IPS DF 4.7 (cell line): ENCODE data around the gene TMEM201.

Source experiments
- DNase-seq: peaks from one replicate; pipeline ENCODE4 v3.0.0-alpha.2; 2013; ENCODE audit warnings: low spot score; ENCODE audit errors: extremely low read depth

TMEM201 gene

GRCh38 chr1:9576903-9577302 is 11.8 kb upstream of the TMEM201 start:
- no peak for DNase-seq

- DNase-seq = no peak
These were observed 11.3 kb upstream of the TMEM201 start for GRCh38 chr1:9577423-9577822.

GRCh38 chr1:9580942-9581341 is 7.8 kb upstream of the TMEM201 start:
- no peak for DNase-seq

- no peak for DNase-seq
These were observed 2.5 kb upstream of the TMEM201 start for GRCh38 chr1:9586147-9586766.

GRCh38 chr1:9589144-9589718 is 520 bp downstream of the TMEM201 start:
- DNase-seq = no peak

- no peak for DNase-seq
These were observed 1.0 kb downstream of the TMEM201 start for GRCh38 chr1:9589719-9590157.

- no peak for DNase-seq
These were observed 1.5 kb downstream of the TMEM201 start for GRCh38 chr1:9590201-9590600.

GRCh38 chr1:9590945-9591668 is 2.4 kb downstream of the TMEM201 start:
- DNase-seq = no peak

GRCh38 chr1:9591669-9592509 is 3.2 kb downstream of the TMEM201 start:
- DNase-seq = no peak

- DNase-seq = no peak
These were observed 3.9 kb downstream of the TMEM201 start for GRCh38 chr1:9592510-9593075.

- DNase-seq = no peak
These were observed 4.4 kb downstream of the TMEM201 start for GRCh38 chr1:9593147-9593491.

GRCh38 chr1:9593492-9594465 is 5.1 kb downstream of the TMEM201 start:
- DNase-seq = no peak

- DNase-seq = no peak
These were observed 5.9 kb downstream of the TMEM201 start for GRCh38 chr1:9594471-9595155.

- DNase-seq = no peak
These were observed 6.7 kb downstream of the TMEM201 start for GRCh38 chr1:9595156-9595967.

GRCh38 chr1:9595968-9596340 is 7.2 kb downstream of the TMEM201 start:
- DNase-seq = no peak

- DNase-seq = no peak
These were observed 7.9 kb downstream of the TMEM201 start for GRCh38 chr1:9596415-9597123.

- DNase-seq = no peak
These were observed 8.9 kb downstream of the TMEM201 start for GRCh38 chr1:9597361-9598315.
